Small intestine (tissue), 7 donors: ENCODE measurements around the gene DPM3. TPM values are rescaled to one million over a fixed set of nuclear protein-coding genes. Genes with fewer than 3 reads are reported as not detected.

Experiments used
- DNase-seq, 2 donors: peaks; one replicate each; pipeline versions ENCODE4 v3.0.0 to v3.0.0-alpha.2; 2013
- FAIRE-seq: peaks from 2 replicates; lab custom pipeline; 2012; peaks lifted over from hg19 to GRCh38; lab: Jason Lieb, UNC
- H3K27ac ChIP-seq, 3 donors: one replicate each; pipeline ENCODE4 v1.5.1; 2013; ENCODE audit warnings: low read length in 2 of 3, mild to moderate bottlenecking in 2 of 3, control low read depth in 1 of 3, inconsistent platforms in 1 of 3, low read depth in 1 of 3, moderate library complexity in 1 of 3
- H3K27me3 ChIP-seq, 3 donors: one replicate each; pipeline ENCODE4 v1.6.1; 2013; ENCODE audit warnings: low read length in 3 of 3, inconsistent platforms in 1 of 3; ENCODE audit not compliant: control insufficient read depth in 3 of 3, insufficient read depth in 3 of 3
- H3K36me3 ChIP-seq, 3 donors: one replicate each; pipeline ENCODE4 v1.6.1; 2013; ENCODE audit warnings: low read length in 3 of 3, inconsistent platforms in 1 of 3, low read depth in 1 of 3, mild to moderate bottlenecking in 1 of 3, moderate library complexity in 1 of 3; ENCODE audit not compliant: control insufficient read depth in 3 of 3, insufficient read depth in 2 of 3
- H3K4me1 ChIP-seq, 3 donors: one replicate each; pipeline ENCODE4 v1.6.1; 2013; ENCODE audit warnings: low read length in 2 of 3, inconsistent platforms in 1 of 3, low read depth in 1 of 3, mild to moderate bottlenecking in 1 of 3, moderate library complexity in 1 of 3; ENCODE audit not compliant: control insufficient read depth in 3 of 3, insufficient read depth in 2 of 3
- H3K4me3 ChIP-seq, 3 donors: one replicate each; pipeline ENCODE4 v1.5.1; 2013; ENCODE audit warnings: low read length in 3 of 3, control low read depth in 1 of 3, inconsistent platforms in 1 of 3, low read depth in 1 of 3, mild to moderate bottlenecking in 1 of 3, moderate library complexity in 1 of 3
- H3K9me3 ChIP-seq, 2 donors: one replicate each; pipeline ENCODE4 v1.6.1; 2013; ENCODE audit warnings: low read depth in 1 of 2, low read length in 1 of 2; ENCODE audit not compliant: control insufficient read depth in 2 of 2, insufficient read depth in 1 of 2
- WGBS, 3 donors: extraction: QIAGEN DNeasy Blood & Tissue Kit; methylation state at CpG; one replicate each; pipeline ENCODE4 v1.1.7; 2013; 5-methylcytosine and 5-hydroxymethylcytosine counted together
- polyA plus RNA-seq, 4 donors: library from polyadenylated mRNA; stranded (reverse) in 3 of 4; unstranded in 1 of 4; fragments of 200-250 nt in 3 of 4; fragments of 120-200 nt in 1 of 4; gene quantifications; one replicate each; pipeline versions ENCODE4 v1.2.1 to v1.2.3, GENCODE V29; 2013
- donor health status: healthy with polysubstance abuse.
- donor health status: control.
- donor health status: control.
- donor health status: Bipolar disorder and iron deficiency.
- donor health status: healthy.

Gene DPM3
- polyA plus RNA-seq, 4 donors = 68.5 to 306 (median 238) TPM

DNA sequence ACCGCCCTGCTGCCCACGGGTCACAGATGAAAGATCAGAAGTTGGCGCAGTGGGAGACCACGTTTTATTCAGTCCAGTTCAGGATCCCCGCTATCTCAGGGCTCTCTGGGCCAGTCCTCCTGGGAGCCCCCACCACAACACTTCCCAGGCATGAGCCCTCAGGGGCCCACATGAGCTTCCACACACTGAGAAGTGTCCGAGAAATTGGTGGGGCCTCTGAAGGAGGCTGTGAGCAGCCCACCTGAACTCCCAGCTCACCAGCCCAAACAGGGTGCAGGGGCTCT lies 45.4 kb upstream of the DPM3 start:
- FAIRE-seq (no peak), DNase-seq (no peak)
- Histone ChIP-seq H3K9me3 (no peaks in the 10 kb centered on the region), H3K27me3 (no peaks in the 10 kb centered on the region), H3K27ac (peak overlapping the region in 2 of 3 donors; percentile 25 to 67), H3K36me3 (peaks cover 0 to 6% (median 0%) of the 10 kb centered on the region in 3 donors), H3K4me1 (peaks cover 4 to 20% (median 8%) of the 10 kb centered on the region in 3 donors), H3K4me3 (no peak overlapping the region)
- WGBS, 3 donors = 32 to 57% (median 43%) methylated on average over 6 of the region's 6 CpGs

DNA sequence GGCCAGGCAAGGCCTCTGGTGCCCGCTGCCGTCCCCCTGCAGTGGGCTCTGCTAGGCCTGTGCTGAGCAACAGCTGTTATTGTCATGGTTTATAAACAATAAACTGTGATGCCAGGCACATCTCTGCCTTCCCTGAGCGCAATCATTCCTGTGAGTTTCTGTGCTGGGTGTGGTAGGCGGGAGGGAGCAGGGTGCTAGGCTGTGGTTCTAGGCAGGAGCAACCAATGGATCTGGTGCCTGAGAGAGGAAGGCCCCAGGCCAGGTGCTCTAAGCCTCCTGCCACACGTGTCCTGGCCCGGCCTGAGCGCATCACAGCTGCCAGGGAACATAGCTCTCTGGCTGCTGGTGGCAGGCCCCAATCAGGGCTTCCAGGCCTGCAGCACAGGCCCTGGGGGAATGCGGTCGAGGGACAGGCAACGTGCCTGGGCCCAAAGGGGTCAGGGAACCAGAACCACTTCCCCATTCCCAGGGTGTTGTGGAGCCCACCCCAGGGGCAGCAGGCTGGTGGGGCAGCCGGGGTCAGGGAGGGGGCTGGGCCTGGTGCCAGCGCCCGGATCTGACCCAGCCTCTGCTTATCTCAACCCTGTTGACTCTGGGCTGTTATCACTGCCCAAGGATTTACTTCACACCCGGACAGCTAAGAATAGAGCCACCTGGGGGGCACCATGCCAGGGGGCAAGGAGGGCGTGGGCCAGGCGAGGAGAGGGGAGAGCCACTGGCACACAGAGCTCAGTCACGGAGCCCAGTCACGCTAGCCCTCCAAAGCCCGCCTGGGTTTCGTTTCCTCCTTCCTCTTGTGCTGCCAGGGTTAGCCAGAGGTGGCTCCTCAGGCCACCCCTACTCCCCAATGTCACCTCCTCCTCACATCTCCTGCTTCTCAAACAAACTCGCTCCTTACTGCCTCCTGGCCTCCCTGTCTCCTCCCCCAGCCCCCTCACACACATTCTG lies 44.8 kb upstream of the DPM3 start:
- FAIRE-seq = no peak
- Histone ChIP-seq H3K27ac (peak overlapping the region; percentile 36 to 67 (median 40)), H3K27me3 (no peaks in the 10 kb centered on the region), H3K9me3 (no peaks in the 10 kb centered on the region), H3K4me1 (peaks cover 4 to 20% (median 8%) of the 10 kb centered on the region in 3 donors), H3K4me3 (no peak overlapping the region), H3K36me3 (peaks cover 0 to 6% (median 0%) of the 10 kb centered on the region in 3 donors)
- WGBS, 3 donors = 16 to 54% (median 25%) methylated on average over 21 of the region's 21 CpGs
- peak in 1 of 2 donors; percentile 63 for DNase-seq

DNA sequence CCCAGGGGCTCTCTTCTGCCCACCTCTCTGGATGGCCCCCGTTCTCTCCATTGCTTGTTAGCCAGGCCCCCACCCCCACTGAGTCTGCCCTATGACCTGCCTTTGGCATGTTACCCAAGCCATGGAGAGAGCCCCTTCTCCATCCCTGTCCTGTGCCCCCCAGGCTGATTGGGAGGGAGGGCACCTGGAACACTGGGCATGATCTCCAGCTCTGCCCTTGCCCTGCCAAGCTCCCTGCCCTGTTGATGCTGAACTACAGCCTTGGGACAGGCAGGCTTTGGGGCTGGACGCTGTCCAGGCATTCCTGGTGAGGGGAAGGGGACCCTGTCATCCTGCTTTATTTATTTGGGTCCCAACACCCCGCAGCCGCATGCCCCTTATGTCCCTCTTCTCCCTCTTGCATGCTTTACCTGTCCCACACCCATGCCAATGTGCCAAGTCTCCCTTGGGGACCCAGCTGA lies 44.0 kb upstream of the DPM3 start:
- 84 to 93% (median 92%) methylated on average over 4 of the region's 4 CpGs for WGBS, 3 donors
- DNase-seq (no peak), FAIRE-seq (no peak)
- H3K27ac ChIP-seq = no peak overlapping the region
- no peak overlapping the region for H3K4me3 ChIP-seq
- H3K4me1 ChIP-seq = peaks cover 4 to 20% (median 8%) of the 10 kb centered on the region in 3 donors
- no peaks in the 10 kb centered on the region for H3K9me3 ChIP-seq
- H3K27me3 ChIP-seq = no peaks in the 10 kb centered on the region
- H3K36me3 ChIP-seq = peaks cover 0 to 6% (median 0%) of the 10 kb centered on the region in 3 donors

DNA sequence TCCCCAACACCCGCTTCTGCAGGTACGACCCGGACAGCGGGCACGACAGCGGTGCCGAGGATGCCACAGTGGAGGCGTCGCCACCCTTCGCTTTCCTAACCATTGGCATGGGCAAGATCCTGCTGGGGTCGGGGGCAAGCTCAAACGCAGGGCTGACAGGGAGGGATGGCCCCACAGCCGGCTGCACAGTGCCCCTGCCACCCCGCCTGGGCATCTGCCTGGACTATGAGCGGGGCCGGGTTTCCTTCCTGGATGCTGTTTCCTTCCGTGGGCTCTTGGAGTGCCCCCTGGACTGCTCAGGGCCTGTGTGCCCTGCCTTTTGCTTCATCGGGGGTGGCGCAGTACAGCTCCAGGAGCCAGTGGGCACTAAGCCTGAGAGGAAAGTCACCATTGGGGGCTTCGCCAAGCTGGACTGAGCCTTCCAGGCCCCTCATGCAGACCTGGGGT lies 43.5 kb upstream of the DPM3 start:
- no peaks in the 10 kb centered on the region for H3K27me3 ChIP-seq
- H3K9me3 ChIP-seq = no peaks in the 10 kb centered on the region
- H3K4me1 ChIP-seq = peaks cover 4 to 20% (median 8%) of the 10 kb centered on the region in 3 donors
- 86 to 92% (median 91%) methylated on average over 20 of the region's 20 CpGs for WGBS, 3 donors
- H3K36me3 ChIP-seq = peaks cover 0 to 6% (median 0%) of the 10 kb centered on the region in 3 donors
- no peak overlapping the region for H3K4me3 ChIP-seq
- no peak for FAIRE-seq
- no peak for DNase-seq
- H3K27ac ChIP-seq = no peak overlapping the region

DNA sequence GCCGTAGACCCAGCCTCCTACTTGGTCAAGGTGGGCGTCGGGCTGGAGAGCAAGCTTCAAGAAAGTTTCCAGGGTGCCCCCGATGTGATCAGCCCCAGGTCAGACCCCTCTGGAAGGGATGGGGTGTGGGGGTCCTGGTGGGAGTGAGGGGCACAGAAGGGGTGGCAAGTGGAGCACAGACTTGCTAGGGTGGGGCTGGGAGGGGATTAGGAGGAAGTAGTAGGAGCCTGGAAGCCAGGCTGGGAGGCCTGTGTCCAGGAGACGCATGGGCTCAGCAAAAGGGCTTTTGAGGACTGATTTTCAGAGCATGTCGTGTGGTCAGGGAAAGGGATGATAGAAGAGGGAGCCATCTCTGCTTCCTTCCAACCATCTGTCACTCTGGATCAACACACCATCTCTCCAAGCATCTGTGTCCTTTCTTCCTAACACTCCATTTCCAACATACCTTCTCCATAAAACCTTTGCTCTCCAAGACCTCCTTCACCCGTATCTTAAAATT lies 41.8 kb upstream of the DPM3 start:
- WGBS, 3 donors = 89 to 91% (median 91%) methylated on average over 6 to 7 of the region's 7 CpGs
- DNase-seq = no peak
- H3K9me3 ChIP-seq = no peaks in the 10 kb centered on the region

DNA sequence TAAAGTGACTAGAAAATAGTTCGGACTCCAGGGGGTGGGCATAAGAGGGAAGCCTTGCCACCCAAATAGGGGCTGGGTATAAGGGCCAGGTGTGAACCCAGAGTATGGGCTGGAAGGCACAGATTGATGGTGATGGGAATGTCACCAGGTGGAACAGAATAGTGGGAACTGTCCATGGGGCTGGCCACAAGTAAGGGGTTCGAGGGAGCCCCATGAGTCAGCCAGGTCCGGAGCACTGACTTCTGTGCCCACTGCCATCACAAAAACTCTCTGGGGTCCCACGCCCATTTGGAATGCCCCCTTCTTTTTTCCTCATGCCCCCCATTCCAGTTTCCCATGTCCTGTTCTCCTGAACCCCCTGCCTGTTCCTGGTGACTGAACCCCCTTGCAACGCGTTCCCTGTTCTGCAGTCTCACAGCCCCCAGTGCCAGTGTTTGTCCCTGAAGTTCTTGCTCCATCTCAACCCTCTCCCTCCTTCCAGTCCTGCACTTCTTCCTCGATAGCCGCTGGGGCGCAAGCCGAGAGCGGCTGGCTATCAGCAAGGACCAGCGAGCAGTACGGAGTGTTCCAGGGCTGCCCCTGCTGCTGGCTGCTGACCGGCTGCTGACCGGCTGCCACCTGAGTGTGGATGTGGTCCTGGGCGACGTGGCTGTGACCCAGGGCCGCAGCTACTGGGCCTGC lies 41.2 kb upstream of the DPM3 start:
- WGBS, 3 donors = 87 to 94% (median 93%) methylated on average over 18 of the region's 18 CpGs
- FAIRE-seq (no peak), DNase-seq (no peak)
- Histone ChIP-seq H3K9me3 (no peaks in the 10 kb centered on the region), H3K27ac (no peak overlapping the region), H3K4me3 (no peak overlapping the region), H3K27me3 (no peaks in the 10 kb centered on the region), H3K36me3 (peaks cover 0 to 10% (median 0%) of the 10 kb centered on the region in 3 donors), H3K4me1 (peaks cover 4 to 20% (median 8%) of the 10 kb centered on the region in 3 donors)

More for the DNA sequence above, 41.8 kb upstream of the DPM3 start:
- no peak for FAIRE-seq
- H3K4me3 ChIP-seq = no peak overlapping the region
- no peak overlapping the region for H3K27ac ChIP-seq
- no peaks in the 10 kb centered on the region for H3K27me3 ChIP-seq
- H3K4me1 ChIP-seq = peaks cover 4 to 20% (median 8%) of the 10 kb centered on the region in 3 donors
- H3K36me3 ChIP-seq = peaks cover 0 to 10% (median 0%) of the 10 kb centered on the region in 3 donors

DNA sequence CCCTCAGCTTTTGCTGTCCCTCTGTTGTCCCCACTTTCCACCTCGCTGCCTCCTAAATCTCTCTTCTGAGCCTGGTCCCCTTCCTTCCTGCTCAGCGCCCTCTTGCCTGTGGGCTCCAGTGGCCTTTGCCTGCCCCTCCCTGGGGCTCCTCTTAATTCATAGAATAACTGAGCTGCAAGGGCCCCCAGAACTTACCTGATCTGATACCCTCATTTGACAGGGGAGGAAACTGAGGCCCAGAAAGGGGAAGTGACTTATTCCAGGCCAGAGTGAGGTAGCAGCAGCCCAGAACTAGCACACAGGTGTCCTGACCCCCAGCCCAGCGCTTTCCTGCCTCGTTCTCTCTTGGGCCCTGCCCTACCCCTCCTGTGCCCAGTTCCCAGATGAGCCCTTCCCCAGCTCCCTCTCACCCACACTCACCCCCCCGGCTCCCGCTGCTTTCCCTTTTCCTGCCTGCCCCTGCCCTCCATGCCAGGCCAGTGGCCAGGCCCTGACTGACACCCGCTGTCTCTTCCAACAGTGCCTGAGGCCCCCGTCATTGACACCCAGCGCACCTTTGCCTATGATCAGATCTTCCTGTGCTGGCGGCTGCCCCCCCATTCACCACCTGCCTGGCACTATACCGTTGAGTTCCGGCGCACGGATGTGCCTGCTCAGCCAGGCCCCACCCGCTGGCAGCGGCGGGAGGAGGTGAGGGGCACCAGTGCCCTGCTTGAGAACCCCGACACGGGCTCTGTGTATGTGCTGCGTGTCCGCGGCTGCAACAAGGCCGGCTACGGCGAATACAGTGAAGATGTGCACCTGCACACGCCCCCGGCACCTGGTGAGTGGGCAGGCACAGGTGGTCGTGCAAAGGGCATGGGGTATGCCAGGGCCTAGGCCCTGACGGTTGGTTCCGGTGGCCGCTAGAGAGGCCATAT lies 39.0 kb upstream of the DPM3 start:
- H3K4me1 ChIP-seq = peaks cover 3 to 6% (median 4%) of the 10 kb centered on the region in 3 donors
- no peak overlapping the region for H3K4me3 ChIP-seq
- WGBS, 3 donors = 47 to 89% (median 70%) methylated on average over 30 to 31 of the region's 31 CpGs
- H3K36me3 ChIP-seq = peaks cover 0 to 5% (median 0%) of the 10 kb centered on the region in 3 donors
- H3K27ac ChIP-seq = no peak overlapping the region
- no peak for FAIRE-seq
- no peak for DNase-seq
- peaks cover 0 to 12% (median 0%) of the 10 kb centered on the region in 3 donors for H3K27me3 ChIP-seq
- H3K9me3 ChIP-seq = no peaks in the 10 kb centered on the region
